BJ (cell line): ENCODE data around the gene CARS2. TPM values are rescaled to one million over a fixed set of nuclear protein-coding genes. Genes with fewer than 3 reads are reported as not detected.
A peak's percentile ranks its signal among the peaks of the same experiment; 100 is the strongest.

Experiments used
- CTCF ChIA-PET: fragments of 350-600 bp; formaldehyde crosslinking; extraction: SDS; loops from one replicate; lab custom pipeline; 2021; ENCODE audit warnings: antibody characterized with exemption, inconsistent platforms; lab: Yijun Ruan, JAX
- POLR2A ChIA-PET: fragments of 300-600 bp; sonication (Branson Sonifier 250); formaldehyde crosslinking; extraction: SDS; loops from one replicate; lab custom pipeline; 2021; ENCODE audit warnings: antibody characterized with exemption; lab: Charles Lee
- DNase-seq: peaks from one replicate; pipeline ENCODE4 v3.0.0-alpha.2; 2011; ENCODE audit warnings: low read depth
- H3K27me3 ChIP-seq: 2 replicates; pipeline ENCODE4 v1.6.0; 2011; ENCODE audit warnings: low read length; ENCODE audit not compliant: control insufficient read depth, insufficient read depth
- H3K36me3 ChIP-seq: 2 replicates; pipeline ENCODE4 v1.5.1; 2011; ENCODE audit warnings: low read length; ENCODE audit not compliant: control insufficient read depth, insufficient read depth
- H3K4me3 ChIP-seq: 2 replicates; pipeline ENCODE4 v1.5.1; 2011; ENCODE audit warnings: low read depth, mild to moderate bottlenecking, control low read depth, low read length
- polyA plus RNA-seq: library from polyadenylated mRNA; depleted of rRNA; stranded (reverse); fragments of >200 nt; gene quantifications from 2 replicates; pipeline ENCODE4 v1.2.3, GENCODE V29; 2011
- TF ChIP-seq, protein P1 (sequence below): IDR thresholded peaks from 2 replicates; pipeline ENCODE4 v1.5.1; 2011; ENCODE audit warnings: low read depth, mild to moderate bottlenecking, control low read depth, inconsistent platforms, low read length, moderate library complexity; ENCODE audit not compliant: insufficient read depth

The CARS2 gene
- polyA plus RNA-seq, 1 experiment = 76.8 TPM

DNA sequence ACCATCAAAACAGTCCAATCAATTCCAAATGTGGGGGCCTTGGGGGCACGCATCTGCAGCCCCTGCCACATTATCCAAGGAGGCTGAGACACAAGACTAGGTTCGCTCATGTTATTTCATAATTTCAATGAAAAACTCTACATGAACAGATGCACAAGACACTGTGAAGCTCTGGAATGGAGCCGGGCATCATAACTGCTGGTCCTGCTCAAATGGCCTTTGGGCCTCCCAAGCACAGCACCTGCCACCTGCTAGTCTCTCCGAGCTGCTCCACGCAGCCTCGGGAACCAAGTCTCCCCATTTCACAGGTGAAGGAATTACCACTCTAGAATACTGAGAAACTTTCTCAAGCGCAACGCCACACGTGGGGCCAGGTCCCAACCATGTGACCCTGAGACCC lies 16.9 kb downstream of the CARS2 start:
- ChIA-PET POLR2A (no interaction called here), CTCF (interaction anchor here (1.9 kb wide), 1 partner anchor 8 kb away, joined by 7 read pairs; no protein-coding TSS in a partner anchor)
- Histone ChIP-seq H3K36me3 (peaks cover 8% of the 10 kb centered on the region), H3K27me3 (no peaks in the 10 kb centered on the region), H3K4me3 (no peak overlapping the region)
- TF ChIP-seq, protein P1, sequence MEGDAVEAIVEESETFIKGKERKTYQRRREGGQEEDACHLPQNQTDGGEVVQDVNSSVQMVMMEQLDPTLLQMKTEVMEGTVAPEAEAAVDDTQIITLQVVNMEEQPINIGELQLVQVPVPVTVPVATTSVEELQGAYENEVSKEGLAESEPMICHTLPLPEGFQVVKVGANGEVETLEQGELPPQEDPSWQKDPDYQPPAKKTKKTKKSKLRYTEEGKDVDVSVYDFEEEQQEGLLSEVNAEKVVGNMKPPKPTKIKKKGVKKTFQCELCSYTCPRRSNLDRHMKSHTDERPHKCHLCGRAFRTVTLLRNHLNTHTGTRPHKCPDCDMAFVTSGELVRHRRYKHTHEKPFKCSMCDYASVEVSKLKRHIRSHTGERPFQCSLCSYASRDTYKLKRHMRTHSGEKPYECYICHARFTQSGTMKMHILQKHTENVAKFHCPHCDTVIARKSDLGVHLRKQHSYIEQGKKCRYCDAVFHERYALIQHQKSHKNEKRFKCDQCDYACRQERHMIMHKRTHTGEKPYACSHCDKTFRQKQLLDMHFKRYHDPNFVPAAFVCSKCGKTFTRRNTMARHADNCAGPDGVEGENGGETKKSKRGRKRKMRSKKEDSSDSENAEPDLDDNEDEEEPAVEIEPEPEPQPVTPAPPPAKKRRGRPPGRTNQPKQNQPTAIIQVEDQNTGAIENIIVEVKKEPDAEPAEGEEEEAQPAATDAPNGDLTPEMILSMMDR = no peak
- DNase-seq = no peak

DNA sequence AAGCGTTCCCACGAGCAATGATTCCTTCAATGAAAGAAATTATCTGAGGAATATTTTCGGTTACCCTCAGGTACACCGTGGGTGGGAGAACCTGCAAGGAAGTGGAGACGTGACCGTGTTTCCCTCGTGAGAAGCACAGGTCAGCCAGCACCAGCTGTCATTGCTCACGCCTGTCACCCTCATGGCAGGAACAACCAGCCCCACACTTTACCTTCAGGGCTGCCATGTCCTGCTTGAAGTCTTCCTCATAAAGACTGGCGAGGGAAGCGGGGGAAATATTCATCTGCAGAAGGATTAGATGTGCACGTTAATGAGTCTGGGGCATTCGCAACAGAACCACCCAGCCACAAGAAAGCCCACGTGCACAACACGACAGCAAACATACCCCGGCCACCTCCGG lies 18.2 kb downstream of the CARS2 start:
- Histone ChIP-seq H3K4me3 (no peak overlapping the region), H3K27me3 (no peaks in the 10 kb centered on the region), H3K36me3 (peaks cover 12% of the 10 kb centered on the region)
- CTCF ChIA-PET = no interaction called here
- DNase-seq = no peak
- TF ChIP-seq, protein P1 = no peak
- POLR2A ChIA-PET = no interaction called here

DNA sequence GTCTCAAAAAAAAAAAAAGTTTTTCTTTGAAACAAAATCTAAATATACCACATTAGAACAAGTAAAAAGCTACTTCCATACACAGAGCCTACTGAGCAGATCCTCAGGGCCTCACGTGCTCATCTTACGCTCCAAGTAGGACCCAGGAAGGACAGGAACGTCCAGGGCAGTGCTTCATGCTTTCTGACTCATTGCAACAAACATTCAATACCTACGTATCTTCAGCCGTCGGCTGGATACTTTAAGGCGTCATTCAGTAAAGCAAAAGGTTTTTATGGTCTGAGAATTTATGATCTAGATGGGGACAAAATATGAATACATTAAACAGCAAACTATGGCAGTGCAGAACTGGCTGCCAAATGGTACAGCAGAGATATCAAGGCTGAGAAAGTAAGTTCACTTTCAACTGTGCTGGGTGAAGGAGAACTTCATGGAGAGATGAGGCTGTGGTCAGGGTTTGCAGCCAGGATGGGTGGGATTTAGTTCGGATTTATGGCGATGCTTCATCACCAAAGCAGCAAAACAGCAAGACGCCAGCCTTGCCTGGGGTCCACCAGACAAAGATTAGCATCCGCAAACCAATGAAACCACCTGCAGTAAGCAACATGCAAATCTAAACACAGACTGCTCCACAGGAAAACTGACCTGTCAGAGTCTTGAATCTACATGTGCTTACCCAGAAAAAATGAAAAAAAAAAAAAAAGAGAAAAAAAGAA lies 20.5 kb downstream of the CARS2 start:
- TF ChIP-seq, protein P1 = no peak
- Histone ChIP-seq H3K27me3 (no peaks in the 10 kb centered on the region), H3K36me3 (peaks cover 21% of the 10 kb centered on the region), H3K4me3 (no peak overlapping the region)
- DNase-seq = peak; percentile 23
- POLR2A ChIA-PET = no interaction called here
- CTCF ChIA-PET = interaction anchor here (0.6 kb wide), 1 partner anchor 134 kb away, joined by 3 read pairs; no protein-coding TSS in a partner anchor

DNA sequence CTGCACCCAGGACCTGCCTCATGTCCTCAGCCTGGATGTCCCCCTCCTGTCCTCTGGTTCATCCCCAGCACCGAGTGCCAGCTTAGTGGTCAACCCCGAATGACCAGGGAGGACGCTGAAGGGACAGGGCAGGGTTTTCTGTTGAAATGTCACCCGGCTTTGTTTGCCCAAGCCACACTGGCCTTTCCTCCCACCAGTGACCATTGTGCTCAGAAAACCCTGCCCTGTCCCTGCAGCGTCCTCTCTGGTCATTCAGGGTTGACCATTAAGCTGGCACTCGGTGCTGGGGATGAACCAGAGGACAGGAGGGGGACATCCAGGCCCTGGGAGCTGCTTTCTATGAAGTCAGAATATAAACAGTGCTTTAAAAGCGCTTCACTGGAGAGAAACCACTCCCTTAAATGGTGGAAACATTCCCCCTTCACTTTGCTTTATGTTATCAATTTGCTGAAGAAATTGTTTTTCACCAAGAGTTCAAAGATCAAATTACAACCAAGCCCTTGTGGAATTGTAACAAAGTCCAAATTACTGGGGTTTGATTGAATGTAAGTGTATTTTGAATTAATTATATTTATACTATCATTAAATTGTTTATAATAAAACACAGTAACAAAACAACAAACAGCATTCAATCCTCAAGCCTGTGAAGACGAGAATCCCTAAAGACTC lies 21.4 kb downstream of the CARS2 start:
- H3K36me3 ChIP-seq = peaks cover 19% of the 10 kb centered on the region
- H3K4me3 ChIP-seq = no peak overlapping the region
- POLR2A ChIA-PET = no interaction called here
- CTCF ChIA-PET = interaction anchor here (0.8 to 1.5 kb wide), 3 partner anchors 13 to 136 kb away, joined by 3 read pairs; no protein-coding TSS in a partner anchor
- H3K27me3 ChIP-seq = no peaks in the 10 kb centered on the region
- DNase-seq = no peak
- TF ChIP-seq, protein P1 = 0 out of 2 replicates have a peak, but pooled peaks have one; percentile 5

DNA sequence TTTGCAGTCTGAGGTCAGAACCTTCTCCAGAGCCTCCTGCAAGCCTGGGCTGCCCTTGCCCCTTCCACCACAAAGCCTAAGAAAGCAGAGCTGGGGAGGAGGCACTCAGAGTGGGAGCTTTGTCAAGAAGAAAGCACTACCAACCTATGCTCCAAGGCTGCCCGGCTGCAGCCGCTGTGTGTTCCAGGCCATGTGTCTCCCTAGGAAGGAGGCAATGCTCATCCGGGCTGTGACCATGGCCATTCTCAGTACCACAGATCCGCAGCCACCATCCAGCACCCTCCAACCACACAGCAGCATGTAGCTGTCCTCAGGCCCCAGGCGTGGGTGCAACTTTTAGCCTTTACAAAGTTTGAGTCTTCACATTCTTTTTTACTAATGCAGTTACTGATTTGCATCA lies 22.0 kb downstream of the CARS2 start:
- CTCF ChIA-PET = interaction anchor here (0.8 to 1.5 kb wide), 3 partner anchors 14 to 136 kb away, joined by 3 read pairs; no protein-coding TSS in a partner anchor
- Histone ChIP-seq H3K4me3 (no peak overlapping the region), H3K27me3 (no peaks in the 10 kb centered on the region), H3K36me3 (peaks cover 19% of the 10 kb centered on the region)
- TF ChIP-seq, protein P1 = no peak
- DNase-seq = no peak
- POLR2A ChIA-PET = no interaction called here
